ENCODE data around the gene KATNB1.
"Not testable (repeated sequence)": the region's sequence is repeated elsewhere in the genome, so short reads cannot be mapped to it uniquely, and the experiment has no call there.

KATNB1 gene

GRCh38 chr16:57701759-57702371, 33.7 kb upstream of the KATNB1 start:
- DNase-seq (ENCODE audit: low spot score), result no peak

- DNase-seq (ENCODE audit: low spot score), result no peak
These were observed 32.1 kb upstream of the KATNB1 start for GRCh38 chr16:57703416-57704010.

- no peak for DNase-seq (ENCODE audit: low spot score)
These were observed 31.3 kb upstream of the KATNB1 start for GRCh38 chr16:57704011-57704904.

DNA sequence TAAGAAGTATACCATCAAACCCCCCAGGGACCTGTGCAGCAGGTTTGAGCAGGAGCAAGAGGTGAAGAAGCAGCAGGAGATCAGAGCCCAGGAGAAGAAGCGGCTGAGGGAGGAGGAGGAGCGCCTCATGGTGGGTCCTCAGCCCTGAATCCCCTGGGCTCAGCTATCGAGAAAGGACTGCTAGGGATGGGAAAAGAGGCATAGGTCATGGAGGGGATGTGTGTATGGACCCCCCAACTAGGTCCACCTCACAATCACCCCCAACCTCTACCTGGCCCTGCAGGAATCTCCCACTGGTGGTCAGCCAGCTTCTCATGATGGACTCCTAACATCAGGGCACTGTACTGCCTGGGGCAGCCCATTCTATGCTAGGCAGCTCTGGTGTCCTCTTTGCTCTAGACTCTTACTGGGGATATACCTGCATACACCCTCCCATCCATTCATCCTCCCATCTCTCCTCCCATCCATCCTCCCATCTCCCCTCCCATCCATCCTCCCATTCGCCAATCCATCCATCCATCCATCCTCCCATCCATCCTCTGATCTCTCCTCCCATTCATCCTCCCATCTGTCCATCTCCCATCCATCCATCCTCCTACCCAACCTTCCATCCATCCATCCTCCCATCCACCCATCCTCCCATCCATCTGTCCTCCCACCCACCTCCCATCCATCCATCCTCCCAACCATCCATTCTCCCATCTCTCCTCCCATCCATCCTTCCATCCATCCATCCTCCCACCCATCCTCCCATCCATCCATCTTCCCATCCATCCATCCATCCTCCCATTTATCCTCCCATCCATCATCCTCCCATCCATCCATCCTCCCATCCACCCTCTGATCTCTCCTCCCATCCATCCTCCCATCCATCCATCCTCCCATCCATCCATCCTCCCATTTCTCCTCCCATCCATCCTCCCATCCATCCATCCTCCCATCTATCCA, 30.4 kb upstream of the KATNB1 start:
- DNase-seq (ENCODE audit: low spot score), result no peak

GRCh38 chr16:57706717-57707116, 28.9 kb upstream of the KATNB1 start:
- no peak for DNase-seq (ENCODE audit: low spot score)

DNA sequence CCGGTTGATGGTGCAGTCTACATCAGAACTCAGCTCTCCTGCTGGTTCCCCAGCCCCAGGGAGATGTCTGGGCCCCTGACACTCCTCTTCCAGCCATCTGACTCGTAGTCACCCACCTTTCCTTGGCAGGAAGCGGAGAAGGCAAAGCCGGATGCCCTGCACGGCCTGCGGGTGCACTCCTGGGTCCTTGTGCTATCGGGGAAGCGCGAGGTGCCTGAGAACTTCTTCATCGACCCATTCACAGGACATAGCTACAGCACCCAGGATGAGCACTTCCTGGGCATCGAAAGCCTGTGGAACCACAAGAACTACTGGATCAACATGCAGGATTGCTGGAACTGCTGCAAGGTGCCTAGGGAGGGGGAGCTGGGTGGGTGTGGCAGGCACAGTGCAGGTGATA, 28.2 kb upstream of the KATNB1 start:
- DNase-seq (ENCODE audit: low spot score), result no peak

DNA sequence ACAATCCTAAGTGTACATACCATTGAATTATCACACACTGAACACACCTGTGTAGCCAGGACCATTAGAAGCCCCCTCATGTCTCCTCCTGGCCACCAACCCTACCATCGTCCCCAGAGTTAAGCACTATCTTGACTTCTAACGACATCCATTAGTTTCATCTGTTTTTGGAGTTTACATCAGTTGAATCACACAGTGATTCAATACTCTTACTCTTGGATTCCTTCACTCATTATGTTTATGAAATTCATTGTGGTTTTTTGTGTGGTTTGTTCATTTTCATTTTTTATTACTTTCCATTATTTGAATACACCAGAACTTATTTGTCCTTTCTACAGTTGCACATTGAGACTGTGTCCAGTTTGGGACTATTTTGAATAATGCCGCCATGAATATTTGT, 27.4 kb upstream of the KATNB1 start:
- no peak for DNase-seq (ENCODE audit: low spot score)

DNA sequence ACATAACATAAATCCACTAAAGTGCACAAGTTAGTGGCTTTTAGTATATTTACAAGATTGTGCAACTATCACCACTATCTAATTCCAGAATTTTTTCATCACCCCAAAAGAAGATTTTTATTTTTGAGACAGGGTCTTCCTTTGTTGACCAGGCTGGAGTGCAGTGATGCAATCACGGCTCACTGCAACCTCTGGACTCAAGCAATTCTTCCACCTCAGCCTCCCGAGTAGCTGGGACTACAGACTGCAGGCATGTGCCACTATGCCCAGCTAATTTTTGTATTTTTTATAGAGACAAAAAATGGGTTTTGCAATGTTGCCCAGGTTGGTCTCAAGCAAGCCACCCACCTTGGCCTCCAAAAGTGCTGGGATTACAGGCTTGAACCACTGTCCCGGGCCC, 25.9 kb upstream of the KATNB1 start:
- DNase-seq (ENCODE audit: low spot score), result no peak

DNA sequence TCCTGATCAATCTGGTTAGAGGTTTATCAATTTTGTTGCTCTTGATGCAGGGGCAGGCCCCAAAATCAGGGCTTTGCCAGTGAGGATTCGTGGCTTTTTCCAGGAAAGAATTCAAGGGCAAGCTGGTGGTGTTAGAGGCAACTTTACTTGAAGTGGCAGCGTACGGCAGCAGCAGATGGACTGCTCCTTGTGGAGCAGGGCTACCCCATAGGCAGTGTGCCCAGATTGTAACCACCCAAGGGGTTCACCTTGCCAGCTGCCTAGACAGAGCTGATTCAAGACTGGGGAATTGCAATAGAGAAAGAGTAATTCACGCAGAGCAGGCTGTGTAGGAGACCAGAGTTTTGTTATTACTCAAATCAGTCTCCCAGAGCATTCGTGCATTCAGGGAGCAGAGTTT, 24.2 kb upstream of the KATNB1 start:
- no peak for DNase-seq (ENCODE audit: low spot score)

DNA sequence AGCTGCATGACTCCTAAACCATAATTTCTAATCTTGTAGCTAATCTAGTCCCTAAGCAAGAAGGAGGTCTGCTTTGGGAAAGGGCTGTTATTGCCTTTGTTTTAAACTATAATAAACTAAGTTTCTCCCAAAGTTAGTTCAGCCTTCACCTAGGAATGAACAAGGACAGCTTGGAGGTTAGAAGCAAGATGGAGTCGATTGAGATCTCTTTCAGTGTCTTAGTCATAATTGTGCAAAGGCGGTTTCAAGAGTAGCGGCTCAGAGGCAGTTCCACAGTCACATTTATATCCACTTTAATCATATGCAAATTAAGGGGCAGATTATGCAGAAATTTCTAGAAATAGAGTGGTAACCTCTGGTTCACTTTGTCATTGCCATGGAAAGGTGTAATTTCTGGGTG, 23.6 kb upstream of the KATNB1 start:
- no peak for DNase-seq (ENCODE audit: low spot score)

- DNase-seq (ENCODE audit: low spot score), result not testable (repeated sequence)
These were observed 23.0 kb upstream of the KATNB1 start for GRCh38 chr16:57712569-57712968.

- no peak for DNase-seq (ENCODE audit: low spot score)
These were observed 22.0 kb upstream of the KATNB1 start for GRCh38 chr16:57713596-57713995.

DNA sequence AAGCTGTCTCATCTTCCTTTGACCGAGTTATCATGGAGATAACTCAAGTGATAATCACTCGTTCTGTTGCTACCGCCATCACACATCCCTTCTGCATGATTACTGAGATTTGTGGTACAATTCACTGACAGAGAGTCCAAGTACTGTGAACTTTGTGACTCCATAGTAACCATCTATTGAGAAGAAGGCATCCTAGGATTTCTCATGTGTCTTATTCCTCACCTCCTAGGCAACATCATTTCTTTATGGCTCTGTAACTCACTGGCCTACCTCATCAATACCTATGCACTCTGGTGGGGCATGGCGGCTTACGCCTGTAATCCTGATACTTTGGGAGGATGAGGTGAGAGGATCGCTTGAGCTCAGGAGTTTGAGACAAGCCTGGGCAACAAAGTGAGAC, 21.5 kb upstream of the KATNB1 start:
- no peak for DNase-seq (ENCODE audit: low spot score)

DNA sequence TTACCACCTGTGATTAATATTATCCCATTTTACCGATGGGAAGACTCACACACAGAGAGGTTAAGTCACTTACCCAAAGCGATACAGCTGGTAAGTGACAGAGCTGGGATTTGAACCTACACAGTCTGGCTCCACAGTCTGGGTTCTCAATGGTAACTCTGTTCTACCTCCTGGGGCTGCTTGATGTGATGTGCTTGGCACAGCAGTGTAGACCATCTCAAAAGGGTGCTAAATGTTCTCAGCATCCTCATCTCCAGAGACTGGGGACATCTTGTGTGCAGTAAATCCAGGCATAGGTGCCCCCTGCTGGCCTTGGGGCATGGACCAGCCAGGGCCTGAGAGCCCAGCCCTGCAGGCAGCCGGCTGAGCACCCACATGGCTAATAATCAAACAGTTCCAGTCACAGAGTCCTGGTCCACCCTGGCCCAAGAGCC, 15.4 kb upstream of the KATNB1 start:
- DNase-seq (ENCODE audit: low spot score), result peak; percentile 76

DNA sequence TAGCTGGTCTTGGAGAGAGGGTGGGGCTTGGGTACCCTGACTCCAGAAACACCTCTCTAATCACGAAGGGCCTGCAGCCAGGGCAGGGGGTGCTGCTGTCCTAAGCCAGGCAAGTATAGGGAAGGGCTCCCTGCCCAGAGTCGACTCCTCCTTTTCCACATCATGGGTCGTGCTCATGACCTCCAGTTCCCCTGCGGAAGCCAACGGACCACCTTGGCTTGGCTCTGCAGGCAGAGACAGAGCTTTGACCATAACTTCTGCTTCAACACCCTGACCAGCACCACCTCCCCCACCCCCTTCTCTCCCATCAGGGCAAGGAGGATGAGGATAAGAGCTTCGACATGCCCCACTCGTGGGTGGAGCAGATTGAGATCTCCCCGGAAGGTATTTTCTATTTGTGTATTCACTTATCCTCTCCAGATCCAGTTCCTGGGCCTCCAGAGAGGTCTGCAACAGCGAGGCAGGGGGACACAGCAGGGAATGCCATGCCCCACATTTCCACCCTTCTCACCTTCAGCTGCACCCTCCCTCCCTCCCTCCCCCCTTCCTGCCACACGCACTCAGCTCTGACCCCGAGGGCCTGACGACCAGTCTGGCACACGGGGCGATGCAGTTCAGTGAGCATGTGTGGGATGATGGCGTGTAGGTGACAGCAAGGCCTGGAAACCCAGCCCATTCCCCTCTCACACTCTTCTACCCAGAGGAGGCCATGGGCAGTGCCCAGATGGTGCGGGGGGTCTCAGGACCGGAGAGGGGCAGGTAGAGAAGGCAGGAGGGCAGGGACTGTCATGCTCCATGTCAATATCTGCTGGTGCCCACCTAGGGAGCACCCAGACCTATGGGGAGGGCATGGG, 14.0 kb upstream of the KATNB1 start:
- no peak for DNase-seq (ENCODE audit: low spot score)

DNA sequence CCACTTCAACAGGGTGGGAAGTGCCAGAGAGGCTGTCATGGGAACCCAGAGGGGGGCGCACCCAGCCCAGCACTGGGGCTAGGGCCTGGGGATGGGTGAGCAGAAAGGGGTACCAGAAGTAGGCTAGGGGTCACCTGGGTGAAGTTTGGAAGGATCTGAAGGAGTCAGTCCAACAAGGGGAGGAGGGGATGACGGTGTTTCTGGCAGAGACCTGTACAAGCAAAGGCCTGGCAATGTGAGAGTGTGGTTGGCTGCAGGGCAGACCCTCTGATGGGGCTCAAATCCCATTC, 13.4 kb upstream of the KATNB1 start:
- no peak for DNase-seq (ENCODE audit: low spot score)

DNA sequence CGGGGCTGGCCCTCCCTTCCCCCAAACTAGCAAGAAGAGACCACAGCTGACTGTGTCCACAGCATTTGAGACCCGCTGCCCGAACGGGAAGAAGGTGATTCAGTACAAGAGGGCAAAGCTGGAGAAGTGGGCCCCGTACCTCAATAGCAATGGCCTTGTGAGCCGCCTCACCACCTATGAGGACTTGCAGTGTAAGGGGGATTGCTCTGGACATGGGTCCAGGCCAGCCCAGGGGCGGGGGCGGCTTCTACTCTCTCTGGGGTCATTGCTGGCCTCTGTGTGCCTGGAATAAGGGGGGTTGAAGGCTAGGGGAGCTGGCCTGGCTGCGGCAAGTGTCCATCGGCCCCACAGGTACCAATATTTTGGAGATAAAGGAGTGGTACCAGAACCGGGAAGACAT, 12.9 kb upstream of the KATNB1 start:
- no peak for DNase-seq (ENCODE audit: low spot score)

DNA sequence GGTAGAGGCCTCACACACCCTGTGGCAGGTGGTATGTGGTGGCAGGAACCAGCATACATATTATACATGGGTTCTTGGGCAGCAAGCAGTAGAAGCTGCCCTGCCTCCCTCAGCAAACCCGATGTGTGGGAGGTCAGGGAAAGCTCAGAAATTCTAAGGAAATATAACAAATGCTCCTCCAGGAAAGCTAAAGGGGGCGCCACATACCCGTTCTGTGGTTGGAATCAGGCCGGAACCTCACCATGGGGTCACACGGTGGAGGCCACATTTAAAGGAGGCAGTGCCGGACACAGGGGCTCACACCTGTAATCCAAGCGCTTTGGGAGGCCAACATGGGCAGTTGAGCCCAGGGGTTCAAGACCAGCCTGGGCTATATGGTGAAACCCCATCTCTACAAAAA, 12.4 kb upstream of the KATNB1 start:
- DNase-seq (ENCODE audit: low spot score), result no peak

- DNase-seq (ENCODE audit: low spot score), result no peak
These were observed 11.0 kb upstream of the KATNB1 start for GRCh38 chr16:57724531-57724930.

- DNase-seq (ENCODE audit: low spot score), result no peak
These were observed 10.4 kb upstream of the KATNB1 start for GRCh38 chr16:57725151-57725550.

- no peak for DNase-seq (ENCODE audit: low spot score)
These were observed 10.0 kb upstream of the KATNB1 start for GRCh38 chr16:57725554-57725953.

Measured in AG20443 (cell line).